H1 (cell line): ENCODE results near the gene TMEM145. TPM values are rescaled to one million over a fixed set of nuclear protein-coding genes. Genes with fewer than 3 reads are reported as not detected.

Experiments used
- CTCF ChIA-PET: fragments of 300-600 bp; sonication (Branson Sonifier 250); formaldehyde crosslinking; loops from one replicate; lab custom pipeline; 2021; ENCODE audit not compliant: partially characterized antibody; lab: Charles Lee
- POLR2A ChIA-PET: fragments of 300-600 bp; sonication (Branson Sonifier 250); formaldehyde crosslinking; loops from one replicate; lab custom pipeline; 2021; ENCODE audit warnings: inconsistent platforms; ENCODE audit not compliant: partially characterized antibody; lab: Charles Lee
- DNase-seq, 2 experiments: peaks; one replicate each; pipeline versions ENCODE4 v3.0.0 to v3.0.0-alpha.2; 2010 to 2022; ENCODE audit warnings: low spot score in 2 of 2, low read depth in 1 of 2, mixed read lengths in 1 of 2
- FAIRE-seq: peaks from 2 replicates; lab custom pipeline; 2011; peaks lifted over from hg19 to GRCh38; lab: Jason Lieb, UNC
- H2AFZ ChIP-seq: 2 replicates; pipeline ENCODE4 v1.8.1; 2012; ENCODE audit warnings: low read length, inconsistent platforms
- H2AK5ac ChIP-seq: 2 replicates; pipeline ENCODE4 v1.6.1; 2013; ENCODE audit warnings: low read depth, low read length
- H2BK120ac ChIP-seq: replicated peaks from 2 replicates; pipeline ENCODE3; 2013; ENCODE audit warnings: low read depth, low read length, inconsistent platforms
- H2BK12ac ChIP-seq: 2 replicates; pipeline ENCODE4 v1.6.1; 2013; ENCODE audit warnings: low read depth, low read length
- H2BK15ac ChIP-seq: 2 replicates; pipeline ENCODE4 v1.6.1; 2013; ENCODE audit warnings: low read length
- H2BK20ac ChIP-seq: 2 replicates; pipeline ENCODE4 v1.6.1; 2013; ENCODE audit warnings: low read length
- H2BK5ac ChIP-seq: 2 replicates; pipeline ENCODE4 v1.6.1; 2013; ENCODE audit warnings: low read depth, low read length
- H3K14ac ChIP-seq: 2 replicates; pipeline ENCODE4 v1.6.1; 2013; ENCODE audit warnings: inconsistent platforms; ENCODE audit not compliant: insufficient read length
- H3K18ac ChIP-seq: 2 replicates; pipeline ENCODE4 v1.6.1; 2013; ENCODE audit warnings: low read length; ENCODE audit errors: extremely low read depth
- H3K23ac ChIP-seq: 2 replicates; pipeline ENCODE4 v1.6.1; 2013; ENCODE audit warnings: inconsistent platforms; ENCODE audit not compliant: insufficient read length
- H3K23me2 ChIP-seq: 2 replicates; pipeline ENCODE4 v1.6.1; 2013; ENCODE audit warnings: low read depth, low read length
- H3K27ac ChIP-seq: 2 replicates; pipeline ENCODE4 v1.6.1; 2011; ENCODE audit warnings: low read depth, low read length, inconsistent platforms
- H3K27me3 ChIP-seq, 4 experiments: replicated peaks in 1 of 4; 1 replicate in 1 of 4; 2 replicates in 3 of 4; pipeline versions ENCODE4 v1.6.1 to v1.8.1; 2011 to 2013; ENCODE audit warnings: low read length in 3 of 4, mild to moderate bottlenecking in 3 of 4, inconsistent platforms in 2 of 4, mixed read lengths in 2 of 4, moderate library complexity in 1 of 4; ENCODE audit not compliant: control insufficient read depth in 3 of 4, insufficient read depth in 3 of 4; ENCODE audit errors: extremely low read depth in 1 of 4
- H3K36me3 ChIP-seq, 4 experiments: 2 replicates each; pipeline versions ENCODE4 v1.6.1 to v1.8.1; 2011 to 2013; ENCODE audit warnings: mild to moderate bottlenecking in 4 of 4, low read length in 3 of 4, moderate library complexity in 2 of 4, control low read depth in 1 of 4, inconsistent platforms in 1 of 4; ENCODE audit not compliant: insufficient read depth in 4 of 4, control insufficient read depth in 2 of 4
- H3K4ac ChIP-seq: replicated peaks from 2 replicates; pipeline ENCODE3; 2013; ENCODE audit warnings: low read length, low read depth, mixed read lengths, inconsistent platforms; ENCODE audit not compliant: insufficient read length
- H3K4me1 ChIP-seq, 4 experiments: replicated peaks in 1 of 4; 1 replicate in 1 of 4; 2 replicates in 3 of 4; pipeline versions ENCODE4 v1.6.1 to v1.8.1; 2011 to 2013; ENCODE audit warnings: low read length in 3 of 4, inconsistent platforms in 2 of 4, mixed read lengths in 1 of 4; ENCODE audit not compliant: insufficient read depth in 4 of 4, control insufficient read depth in 3 of 4
- H3K4me2 ChIP-seq, 2 experiments: 2 replicates each; pipeline versions ENCODE4 v1.6.1 to v1.8.1; 2011 to 2013; ENCODE audit warnings: low read depth in 2 of 2, low read length in 2 of 2, control low read depth in 1 of 2, inconsistent platforms in 1 of 2, mild to moderate bottlenecking in 1 of 2; ENCODE audit not compliant: insufficient read depth in 1 of 2
- H3K4me3 ChIP-seq, 4 experiments: fragments of 200-600, 300-600 bp in 1 of 4; sonication (generic), shearing (Covaris generic), sonication (Bioruptor Twin) in 1 of 4; 2 replicates each; pipeline versions ENCODE4 v1.5.1 to v1.8.1; 2011 to 2016; ENCODE audit warnings: low read length in 4 of 4, low read depth in 3 of 4, control low read depth in 2 of 4, inconsistent platforms in 2 of 4, mild to moderate bottlenecking in 2 of 4, mixed read lengths in 1 of 4, moderate library complexity in 1 of 4; ENCODE audit not compliant: insufficient read depth in 2 of 4; ENCODE audit errors: extremely low read depth in 1 of 4
- H3K56ac ChIP-seq: replicated peaks from 2 replicates; pipeline ENCODE3; 2013; ENCODE audit warnings: low read depth, mild to moderate bottlenecking, mixed read lengths, low read length, inconsistent platforms; ENCODE audit not compliant: insufficient read length
- H3K79me1 ChIP-seq: 2 replicates; pipeline ENCODE4 v1.6.1; 2013; ENCODE audit warnings: low read depth, low read length, control low read depth
- H3K79me2 ChIP-seq, 2 experiments: 2 replicates each; pipeline versions ENCODE4 v1.6.1 to v1.8.1; 2012 to 2013; ENCODE audit warnings: low read length in 2 of 2, mild to moderate bottlenecking in 2 of 2, inconsistent platforms in 1 of 2; ENCODE audit not compliant: insufficient read depth in 2 of 2, control insufficient read depth in 1 of 2
- H3K9ac ChIP-seq, 4 experiments: replicated peaks in 1 of 4; 1 replicate in 1 of 4; 2 replicates in 3 of 4; pipeline versions ENCODE4 v1.6.1 to v1.8.1; 2011 to 2013; ENCODE audit warnings: low read depth in 3 of 4, low read length in 3 of 4, control low read depth in 2 of 4, mild to moderate bottlenecking in 2 of 4, moderate library complexity in 2 of 4, inconsistent platforms in 1 of 4; ENCODE audit errors: extremely low read depth in 1 of 4
- H3K9me3 ChIP-seq, 2 experiments: 2 replicates each; pipeline versions ENCODE4 v1.6.1 to v1.8.1; 2012 to 2013; ENCODE audit warnings: mild to moderate bottlenecking in 2 of 2, moderate library complexity in 2 of 2, control low read depth in 1 of 2, inconsistent platforms in 1 of 2, low read depth in 1 of 2, low read length in 1 of 2, mixed read lengths in 1 of 2; ENCODE audit not compliant: insufficient read depth in 2 of 2
- H4K20me1 ChIP-seq, 2 experiments: replicated peaks in 1 of 2; 2 replicates each; pipeline versions ENCODE3 to v1.8.1; 2011 to 2013; ENCODE audit warnings: inconsistent platforms in 2 of 2, low read length in 2 of 2, mild to moderate bottlenecking in 1 of 2; ENCODE audit not compliant: insufficient read depth in 2 of 2, control insufficient read depth in 1 of 2
- H4K5ac ChIP-seq: 2 replicates; pipeline ENCODE4 v1.6.1; 2013; ENCODE audit warnings: low read length, low read depth, mixed read lengths, inconsistent platforms; ENCODE audit not compliant: insufficient read length
- H4K8ac ChIP-seq: 2 replicates; pipeline ENCODE4 v1.8.0; 2013; ENCODE audit warnings: mild to moderate bottlenecking, moderate library complexity, low read length, inconsistent platforms; ENCODE audit not compliant: insufficient read depth; ENCODE audit errors: extremely low read depth
- H4K91ac ChIP-seq: replicated peaks from 2 replicates; pipeline ENCODE3; 2013; ENCODE audit warnings: low read length, mixed read lengths, inconsistent platforms; ENCODE audit not compliant: insufficient read length
- GABPA ChIP-seq: IDR thresholded peaks from 2 replicates; pipeline ENCODE4 v1.6.1; 2011; ENCODE audit warnings: mild to moderate bottlenecking, low read length, moderate library complexity, borderline replicate concordance; ENCODE audit not compliant: insufficient read depth
- HDAC2 ChIP-seq, 2 experiments: fragments of 300-600 bp in 1 of 2; sonication (generic) in 1 of 2; IDR thresholded peaks; 2 replicates each; pipeline ENCODE4 v1.6.1; 2011 to 2012; ENCODE audit warnings: low read depth in 2 of 2, low read length in 2 of 2, mild to moderate bottlenecking in 2 of 2, moderate library complexity in 2 of 2, borderline replicate concordance in 1 of 2, inconsistent platforms in 1 of 2
- WGBS, 2 experiments: shearing (Covaris generic) in 1 of 2; methylation state at CpG; one replicate each; pipeline versions ENCODE4 v1.1.6 to v1.1.7; 2013 to 2015; ENCODE audit warnings: low lambda C conversion rate in 2 of 2, mixed read lengths in 2 of 2, inconsistent platforms in 1 of 2, low coverage in 1 of 2, missing lambda C conversion rate in 1 of 2; ENCODE audit not compliant: insufficient replicate concordance in 2 of 2, insufficient coverage in 1 of 2, insufficient read length in 1 of 2; ENCODE audit errors: extremely low coverage in 1 of 2, missing lambda C conversion rate in 1 of 2; 5-methylcytosine and 5-hydroxymethylcytosine counted together
- polyA plus RNA-seq, 7 experiments: library from polyadenylated mRNA; depleted of rRNA in 3 of 7; stranded (reverse) in 5 of 7; unstranded in 2 of 7; fragments of >200 nt in 5 of 7; fragments of 200-250 nt in 2 of 7; gene quantifications; 1 replicate in 5 of 7; 2 replicates in 1 of 7; 4 replicates in 1 of 7; pipeline versions ENCODE4 v1.2.1 to v1.2.3, GENCODE V29; 2011 to 2013; ENCODE audit warnings: missing spikeins in 2 of 7, mixed read lengths in 2 of 7
- total RNA-seq: library from RNA; stranded (reverse); fragmentation: NEBNext Ultra II Directional; extraction: Animal tissue kit (Norgen Biotek cat#: 25700); gene quantifications from 2 replicates; pipeline ENCODE4 v1.2.1, GENCODE V29; 2021

Gene TMEM145
- total and polyA plus RNA-seq, 2 of the 8 experiments (the other 6 are each of a cell fraction or from before 2014, with no cell fraction given) = 2.3 to 4.7 TPM

DNA sequence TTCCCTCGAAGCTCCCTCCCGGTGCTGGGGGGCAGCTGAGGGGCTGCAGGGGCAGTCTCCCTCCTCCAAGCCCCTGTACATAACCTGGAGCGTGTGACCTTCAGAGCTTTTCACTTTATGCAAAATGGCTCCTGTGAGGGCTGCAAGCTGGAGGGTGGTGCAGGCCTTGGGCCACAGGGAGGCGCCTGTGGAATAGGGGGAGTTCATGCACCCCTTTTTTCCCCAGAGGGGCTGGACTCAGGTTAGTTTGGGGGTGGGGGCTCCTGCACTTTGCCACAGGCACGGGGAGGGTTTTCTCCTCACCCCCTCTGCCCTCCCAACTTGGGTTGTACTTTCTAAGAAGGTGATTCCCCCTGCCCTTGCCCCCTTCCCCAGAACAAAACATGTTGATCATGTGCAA is 17.8 kb upstream of the TMEM145 start:
- FAIRE-seq (no peak), DNase-seq (peak in 1 of 2 experiments; percentile 52)
- no peak overlapping the region for H3K14ac ChIP-seq
- H4K91ac ChIP-seq = no peak overlapping the region
- H3K36me3 ChIP-seq = peaks cover 0 to 44% (median 27%) of the 10 kb centered on the region in 4 experiments; a peak in 6 of 8 replicates
- H2BK12ac ChIP-seq = no peak overlapping the region; the same call in 1 of the 2 replicates
- H2BK5ac ChIP-seq = 0 out of 2 replicates have a peak overlapping the region, but pooled peaks have one; percentile 6
- H3K9me3 ChIP-seq = no peaks in the 10 kb centered on the region
- H3K27ac ChIP-seq = no peak overlapping the region
- no peak overlapping the region for H3K23ac ChIP-seq
- H3K27me3 ChIP-seq = no peaks in the 10 kb centered on the region
- 0 out of 2 replicates have a peak, but pooled peaks cover 2% of the 10 kb centered on the region for H3K79me1 ChIP-seq
- H3K4ac ChIP-seq = no peak overlapping the region
- H2BK15ac ChIP-seq = no peak overlapping the region; the same call in 1 of the 2 replicates
- H2BK20ac ChIP-seq = no peak overlapping the region
- H4K5ac ChIP-seq = no peak overlapping the region
- H3K4me3 ChIP-seq = no peak overlapping the region
- no peak overlapping the region for H2AK5ac ChIP-seq
- H3K9ac ChIP-seq = no peak overlapping the region
- H4K8ac ChIP-seq = peak overlapping the region; percentile 48; the same call in 1 of the 2 replicates
- no peak overlapping the region for H3K56ac ChIP-seq
- WGBS, 2 experiments = 85% methylated on average over 5 of the region's 5 CpGs; no CpG with 5 or more reads in 1 of the 2 experiments
- no peak overlapping the region for H3K4me2 ChIP-seq
- no peak overlapping the region for H2AFZ ChIP-seq
- H3K79me2 ChIP-seq = no peaks in the 10 kb centered on the region
- POLR2A ChIA-PET = interaction anchor here (0.5 to 4.1 kb wide), 11 partner anchors 9 to 213 kb away, joined by 3 to 20 read pairs (median 4); no protein-coding TSS in a partner anchor
- H2BK120ac ChIP-seq = no peak overlapping the region
- H3K18ac ChIP-seq = no peak overlapping the region
- CTCF ChIA-PET = interaction anchor here (0.7 to 10.6 kb wide), 20 partner anchors 8 to 432 kb away, joined by 3 to 155 read pairs (median 6); partner anchors contain the start of genes GSK3A and ZNF526
- peaks cover 0 to 9% of the 10 kb centered on the region in 2 experiments for H4K20me1 ChIP-seq
- peaks cover 0 to 2% (median under 1%) of the 10 kb centered on the region in 4 experiments; a peak in 4 of 7 replicates for H3K4me1 ChIP-seq
- H3K23me2 ChIP-seq = no peaks in the 10 kb centered on the region
- TF ChIP-seq GABPA (no peak), HDAC2 (IDR thresholded peaks at IDR 0.05; ENCODE audit: borderline replicate concordance in 1 of 2, low read depth in 2 of 2, low read length in 2 of 2) (no peak)
